ENCODE results near the gene RHPN2. TPM values are rescaled to one million over a fixed set of nuclear protein-coding genes. Genes with fewer than 3 reads are reported as not detected.

Gene RHPN2
- 5.1 TPM for total RNA-seq

GRCh38 chr19:33064792-33065550 is at the start of gene RHPN2:
Gene RHPN2 (minus strand): TSS chr19:33064888. CDS start chr19:33064852, 36 bp downstream.

GRCh38 chr19:33080761-33081681 is 16.3 kb upstream of the RHPN2 start, which contains the start of gene GPATCH1:
Gene GPATCH1 (plus strand): TSS chr19:33081181. CDS start chr19:33081194, 13 bp downstream.

GRCh38 chr19:32971715-32972540 is 92.8 kb downstream of the RHPN2 start, which contains the start of the genes CEP89 and FAAP24:
Gene CEP89 (minus strand): TSS chr19:32971958. CDS start chr19:32971874, 84 bp downstream.
Gene FAAP24 (plus strand): TSS chr19:32972242. CDS start chr19:32973197, 955 bp downstream.

Small RNA genes within 50 kb of the gene (small RNA-seq; reads per million reads assigned to genes)
- not detected for gene AC008521.1
- not detected for gene AC008521.2

Other genes with a start within 250 kb of the RHPN2 start
- gene SLC7A9, start 195.1 kb downstream of the RHPN2 start, total RNA-seq = 0.69 TPM
- gene CEP89, start 92.9 kb downstream of the RHPN2 start, total RNA-seq = 26.8 TPM
- gene FAAP24, start 92.6 kb downstream of the RHPN2 start, total RNA-seq = 1.4 TPM
- 16.1 TPM for gene GPATCH1, start 16.3 kb upstream of the RHPN2 start, total RNA-seq
- not detected for gene WDR88, start 67.2 kb upstream of the RHPN2 start, total RNA-seq
- gene LRP3, start 129.4 kb upstream of the RHPN2 start, total RNA-seq = 71.3 TPM
- 5.5 TPM for gene SLC7A10, start 161.0 kb upstream of the RHPN2 start, total RNA-seq
- 4.8 TPM for gene CEBPA, start 237.6 kb upstream of the RHPN2 start, total RNA-seq